Testis (tissue), 3 donors: Measurements from ENCODE around the gene CDH13. TPM values are rescaled to one million over a fixed set of nuclear protein-coding genes. Genes with fewer than 3 reads are reported as not detected.

Experiments
- DNase-seq: peaks from one replicate; pipeline ENCODE4 v3.0.0-alpha.2; 2019
- H3K27ac ChIP-seq, 2 donors: fragments of 200-600 bp; sonication (generic); one replicate each; pipeline ENCODE4 v1.5.1; 2019
- H3K27me3 ChIP-seq: fragments of 200-600 bp; sonication (generic); one replicate; pipeline ENCODE4 v1.5.1; 2019
- H3K36me3 ChIP-seq: fragments of 200-600 bp; sonication (generic); one replicate; pipeline ENCODE4 v1.5.1; 2017; ENCODE audit warnings: low read depth; ENCODE audit errors: missing control alignments
- H3K4me1 ChIP-seq: fragments of 200-600 bp; sonication (generic); one replicate; pipeline ENCODE4 v1.5.1; 2019
- H3K4me3 ChIP-seq, 2 donors: fragments of 200-600 bp; sonication (generic); one replicate each; pipeline ENCODE4 v1.5.1; 2017 to 2019
- H3K9me3 ChIP-seq: fragments of 200-600 bp; sonication (generic); one replicate; pipeline ENCODE4 v1.5.1; 2017
- CTCF ChIP-seq, 3 experiments: fragments of 450-650 bp in 2 of 3; fragments of 200-600 bp in 1 of 3; sonication (generic) in 1 of 3; IDR thresholded peaks; one replicate each; pipeline ENCODE4 v1.5.1; 2016 to 2019; ENCODE audit warnings: antibody characterized with exemption in 3 of 3, mild to moderate bottlenecking in 2 of 3, moderate library complexity in 1 of 3
- POLR2A ChIP-seq: fragments of 450-650 bp; IDR thresholded peaks from one replicate; pipeline ENCODE4 v1.6.1; 2017; ENCODE audit warnings: antibody characterized with exemption, mild to moderate bottlenecking, moderate library complexity
- WGBS, 2 donors: methylation state at CpG; one replicate each; pipeline ENCODE4 v1.1.5; 2018; 5-methylcytosine and 5-hydroxymethylcytosine counted together
- intact Hi-C: fragments of 100-400 bp; cut with DNase I; formaldehyde crosslinking; loops from one replicate; pipeline ENCODE4 v1.15.1; 2023; ENCODE audit warnings: low total_unique reads
- polyA plus RNA-seq: library from polyadenylated mRNA; stranded (reverse); fragments of 350-450 nt; fragmentation: Illumina TruSeq; extraction: RNeasy Lipid Tissue Mini Kit (QIAGEN cat#74804); gene quantifications from one replicate; pipeline ENCODE4 v1.2.3, GENCODE V29; 2014; ENCODE audit warnings: low read depth, low replicate concordance; ENCODE audit not compliant: insufficient read depth
- total RNA-seq, 2 donors: library from RNA; depleted of rRNA; stranded (reverse); fragments of >200 nt; gene quantifications; one replicate each; pipeline ENCODE4 v1.2.3, GENCODE V29; 2016

Gene CDH13
- total and polyA plus RNA-seq, 3 donors from 2014 or later, result 1.2 to 11.1 (median 2.0) TPM

- DNase-seq, result no peak
- Histone ChIP-seq H3K4me3 (no peak overlapping the region), H3K4me1 (no peaks in the 10 kb centered on the region)
These were observed 777.0 kb downstream of the CDH13 start for GRCh38 chr16:83403761-83404160.

GRCh38 chr16:83404261-83404660 lies 777.5 kb downstream of the CDH13 start:
- no peaks in the 10 kb centered on the region for H3K9me3 ChIP-seq
- H3K36me3 ChIP-seq, result no peaks in the 10 kb centered on the region
- H3K4me1 ChIP-seq, result no peaks in the 10 kb centered on the region
- intact Hi-C loops, result no loop called here
- H3K27ac ChIP-seq, result no peak overlapping the region
- 62 to 66% methylated on average over 3 of the region's 3 CpGs for WGBS, 2 donors
- H3K4me3 ChIP-seq, result no peak overlapping the region
- H3K27me3 ChIP-seq, result no peaks in the 10 kb centered on the region
- TF ChIP-seq CTCF (IDR thresholded peaks at IDR 0.05) (no peak), POLR2A (no peak)
- no peak for DNase-seq

More at GRCh38 chr16:83403761-83404160, 777.0 kb downstream of the CDH13 start:
- Histone ChIP-seq H3K27me3 (no peaks in the 10 kb centered on the region), H3K27ac (no peak overlapping the region), H3K9me3 (no peaks in the 10 kb centered on the region), H3K36me3 (no peaks in the 10 kb centered on the region)
- TF ChIP-seq POLR2A (no peak), CTCF (IDR thresholded peaks at IDR 0.05) (no peak)
- WGBS, 2 donors, result 84 to 86% methylated on average over 2 of the region's 2 CpGs
- intact Hi-C loops, result no loop called here

- Histone ChIP-seq H3K36me3 (no peaks in the 10 kb centered on the region), H3K9me3 (no peaks in the 10 kb centered on the region), H3K4me1 (no peaks in the 10 kb centered on the region), H3K27me3 (no peaks in the 10 kb centered on the region), H3K27ac (no peak overlapping the region), H3K4me3 (no peak overlapping the region)
- TF ChIP-seq CTCF (IDR thresholded peaks at IDR 0.05), result no peak
- TF ChIP-seq POLR2A, result no peak
- WGBS, 2 donors, result 83 to 86% methylated on average over 5 of the region's 5 CpGs
- intact Hi-C loops, result no loop called here
- DNase-seq, result no peak
These were observed 781.2 kb downstream of the CDH13 start for GRCh38 chr16:83407928-83408327.

GRCh38 chr16:83409347-83409746 lies 782.6 kb downstream of the CDH13 start:
- Histone ChIP-seq H3K36me3 (no peaks in the 10 kb centered on the region), H3K4me1 (no peaks in the 10 kb centered on the region), H3K27ac (no peak overlapping the region), H3K9me3 (no peaks in the 10 kb centered on the region), H3K27me3 (no peaks in the 10 kb centered on the region), H3K4me3 (no peak overlapping the region)
- intact Hi-C loops, result no loop called here
- TF ChIP-seq CTCF (IDR thresholded peaks at IDR 0.05) (no peak), POLR2A (no peak)
- WGBS, 2 donors, result 79 to 91% methylated on average over 3 of the region's 3 CpGs
- no peak for DNase-seq

- no peak overlapping the region for H3K27ac ChIP-seq
- no peak for DNase-seq
- no peak for TF ChIP-seq POLR2A
- peak in 1 of 3 experiments; percentile 10 for TF ChIP-seq CTCF (IDR thresholded peaks at IDR 0.05)
- 75 to 88% methylated on average over 1 of the region's 1 CpG for WGBS, 2 donors
- no peaks in the 10 kb centered on the region for H3K4me1 ChIP-seq
- no peaks in the 10 kb centered on the region for H3K36me3 ChIP-seq
- no peaks in the 10 kb centered on the region for H3K9me3 ChIP-seq
- H3K4me3 ChIP-seq, result no peak overlapping the region
- intact Hi-C loops, result no loop called here
- no peaks in the 10 kb centered on the region for H3K27me3 ChIP-seq
These were observed 791.8 kb downstream of the CDH13 start for GRCh38 chr16:83418565-83418964.
